ENCODE results near the gene BRSK2.
"Not testable (repeated sequence)": the region's sequence is repeated elsewhere in the genome, so short reads cannot be mapped to it uniquely, and the experiment has no call there.

Gene BRSK2

GRCh38 chr11:1397146-1397861, 7.6 kb downstream of the BRSK2 start:
- DNase-seq = no peak

GRCh38 chr11:1397862-1398527, 8.3 kb downstream of the BRSK2 start:
- DNase-seq = no peak

- DNase-seq = no peak
Measured at GRCh38 chr11:1398528-1399235, 8.9 kb downstream of the BRSK2 start.

- DNase-seq = no peak
Measured at GRCh38 chr11:1399386-1400316, 9.9 kb downstream of the BRSK2 start.

GRCh38 chr11:1400317-1401170, 10.8 kb downstream of the BRSK2 start:
- DNase-seq = no peak

GRCh38 chr11:1401171-1401445, 11.4 kb downstream of the BRSK2 start:
- no peak for DNase-seq

- DNase-seq = peak in 1 of 2 experiments; percentile 25
Measured at GRCh38 chr11:1401656-1402221, 12.0 kb downstream of the BRSK2 start.

GRCh38 chr11:1402355-1403077, 12.8 kb downstream of the BRSK2 start:
- DNase-seq = peak in 1 of 2 experiments; percentile 17

- DNase-seq = no peak
Measured at GRCh38 chr11:1403078-1403620, 13.4 kb downstream of the BRSK2 start.

GRCh38 chr11:1403721-1404460, 14.2 kb downstream of the BRSK2 start:
- DNase-seq = no peak

GRCh38 chr11:1404461-1405185, 14.9 kb downstream of the BRSK2 start:
- no peak for DNase-seq

GRCh38 chr11:1405186-1406020, 15.7 kb downstream of the BRSK2 start:
- no peak for DNase-seq

- peak in 1 of 2 experiments; percentile 18 for DNase-seq
Measured at GRCh38 chr11:1406571-1407485, 17.1 kb downstream of the BRSK2 start.

GRCh38 chr11:1407668-1408067, 17.9 kb downstream of the BRSK2 start:
- DNase-seq = no peak

GRCh38 chr11:1408346-1408745, 18.6 kb downstream of the BRSK2 start:
- no peak for DNase-seq

- DNase-seq = no peak
Measured at GRCh38 chr11:1409108-1409851, 19.5 kb downstream of the BRSK2 start.

- DNase-seq = not testable (repeated sequence)
Measured at GRCh38 chr11:1409852-1410125, 20.1 kb downstream of the BRSK2 start.
